GM12892 (cell line): Measurements from ENCODE around the gene NAP1L5. TPM values are rescaled to one million over a fixed set of nuclear protein-coding genes. Genes with fewer than 3 reads are reported as not detected.
A peak's percentile ranks its signal among the peaks of the same experiment; 100 is the strongest.

Experiments
- DNase-seq: peaks from one replicate; pipeline ENCODE4 v3.0.0; 2011; ENCODE audit not compliant: insufficient read length
- FAIRE-seq: peaks from 2 replicates; lab custom pipeline; 2011; peaks lifted over from hg19 to GRCh38; lab: Jason Lieb, UNC
- POLR2A ChIP-seq: IDR thresholded peaks from 2 replicates; pipeline ENCODE4 v1.6.1; 2011; ENCODE audit warnings: low read depth, low read length, control low read depth
- POLR2AphosphoS5 ChIP-seq: IDR thresholded peaks from 2 replicates; pipeline ENCODE4 v1.6.1; 2011; ENCODE audit warnings: low read depth, low read length, control low read depth
- TAF1 ChIP-seq: IDR thresholded peaks from 2 replicates; pipeline ENCODE4 v1.6.1; 2011; ENCODE audit warnings: low read depth, mild to moderate bottlenecking, control low read depth, low read length, borderline replicate concordance
- polyA plus RNA-seq: library from polyadenylated mRNA; unstranded; fragments of >200 nt; gene quantifications from one replicate; pipeline ENCODE4 v1.2.1, GENCODE V29; 2012; ENCODE audit warnings: missing spikeins, inconsistent platforms; ENCODE audit not compliant: missing spikeins

The NAP1L5 gene
- polyA plus RNA-seq, result 4.1 TPM

GRCh38 chr4:88697588-88698329 lies at the start of gene NAP1L5:
Gene NAP1L5, minus strand, starts transcription at chr4:88697829. Its CDS starts 75 bp downstream, at chr4:88697754.
- FAIRE-seq (peak; percentile 76), DNase-seq (peak; percentile 29)
- TF ChIP-seq POLR2AphosphoS5 (no peak), TAF1 (no peak), POLR2A (no peak; the same call in 1 of the 2 replicates)

GRCh38 chr4:88747351-88747750 lies 49.7 kb upstream of the NAP1L5 start:
- TF ChIP-seq TAF1 (no peak), POLR2AphosphoS5 (no peak), POLR2A (no peak)
- FAIRE-seq (no peak), DNase-seq (no peak)

- DNase-seq (no peak), FAIRE-seq (no peak)
- no peak for TF ChIP-seq POLR2AphosphoS5
- no peak for TF ChIP-seq POLR2A
- TF ChIP-seq TAF1, result no peak
These were observed 48.6 kb upstream of the NAP1L5 start for GRCh38 chr4:88746206-88746605.

GRCh38 chr4:88745581-88746163 lies 48.0 kb upstream of the NAP1L5 start:
- FAIRE-seq (no peak), DNase-seq (no peak)
- TF ChIP-seq TAF1 (no peak), POLR2AphosphoS5 (no peak), POLR2A (no peak)

DNA sequence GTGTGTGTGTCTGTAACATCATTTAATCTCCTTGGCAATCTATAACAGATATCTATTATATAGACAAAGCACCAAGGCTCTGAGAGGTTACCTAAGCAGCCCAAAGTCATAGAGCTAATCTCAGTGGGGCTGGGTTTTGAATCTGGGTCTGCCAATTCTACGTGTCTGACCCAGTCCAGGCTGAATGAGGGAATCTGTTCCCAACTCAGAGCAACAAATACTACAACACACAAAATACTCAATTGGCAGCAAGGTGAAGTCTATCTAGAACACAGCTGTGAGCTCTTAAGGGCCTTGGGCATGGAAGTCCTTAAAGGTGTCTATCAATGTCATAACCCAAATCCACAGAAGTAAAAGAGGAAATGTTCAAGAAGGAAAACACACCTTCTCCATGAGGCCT lies 47.5 kb upstream of the NAP1L5 start:
- no peak for TF ChIP-seq POLR2AphosphoS5
- no peak for TF ChIP-seq TAF1
- no peak for TF ChIP-seq POLR2A
- FAIRE-seq (no peak), DNase-seq (no peak)

DNA sequence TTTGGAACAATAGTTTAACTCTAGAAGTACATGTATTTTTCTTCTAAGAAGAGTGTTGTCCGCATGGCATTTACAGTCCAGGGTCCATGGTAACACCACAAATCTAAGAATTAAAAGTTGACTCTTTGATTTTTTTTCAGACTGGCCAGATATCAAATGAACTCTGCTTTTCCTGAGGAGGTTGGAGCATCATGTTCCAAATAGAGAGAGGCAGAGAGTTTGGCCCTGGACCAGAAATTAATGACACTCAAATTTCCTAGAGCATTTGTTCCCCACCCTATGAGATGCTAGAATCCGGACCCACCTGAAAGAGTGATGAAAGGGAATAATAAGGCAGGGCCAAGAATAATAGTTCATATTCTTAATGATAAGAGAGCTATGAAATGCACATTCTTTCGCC lies 47.0 kb upstream of the NAP1L5 start:
- no peak for DNase-seq
- no peak for FAIRE-seq
- TF ChIP-seq POLR2A, result no peak
- TF ChIP-seq TAF1, result no peak
- TF ChIP-seq POLR2AphosphoS5, result no peak

GRCh38 chr4:88743696-88744095 lies 46.1 kb upstream of the NAP1L5 start:
- FAIRE-seq (no peak), DNase-seq (no peak)
- TF ChIP-seq TAF1, result no peak
- no peak for TF ChIP-seq POLR2AphosphoS5
- TF ChIP-seq POLR2A, result no peak

GRCh38 chr4:88742561-88742960 lies 44.9 kb upstream of the NAP1L5 start:
- FAIRE-seq (no peak), DNase-seq (no peak)
- no peak for TF ChIP-seq POLR2A
- TF ChIP-seq TAF1, result no peak
- no peak for TF ChIP-seq POLR2AphosphoS5

DNA sequence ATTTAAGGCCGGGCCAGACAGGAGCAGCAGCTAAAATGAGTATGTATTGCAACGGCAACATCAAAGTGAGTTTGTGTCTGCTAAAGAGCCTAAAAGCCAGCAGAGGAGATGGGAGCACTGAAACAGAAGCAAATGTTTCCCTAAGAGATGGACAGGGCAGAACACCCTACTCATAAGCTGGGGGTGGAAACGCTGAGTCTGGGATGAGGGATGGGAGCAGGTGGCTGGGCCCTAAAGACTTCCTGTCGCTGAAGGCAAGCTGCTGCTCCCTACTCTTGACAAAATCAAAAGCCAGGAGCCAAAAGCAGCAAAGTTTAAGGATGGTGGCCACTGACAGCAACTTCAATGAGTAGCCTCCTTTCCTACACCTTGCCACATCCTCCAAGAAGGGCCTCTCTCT lies 40.6 kb upstream of the NAP1L5 start:
- FAIRE-seq, result no peak
- TF ChIP-seq TAF1 (no peak), POLR2AphosphoS5 (no peak), POLR2A (no peak)
- DNase-seq, result no peak

- DNase-seq (no peak), FAIRE-seq (no peak)
- TF ChIP-seq POLR2A (no peak), POLR2AphosphoS5 (no peak)
These were observed 39.8 kb upstream of the NAP1L5 start for GRCh38 chr4:88737307-88737941.

- TF ChIP-seq TAF1 (no peak), POLR2A (no peak), POLR2AphosphoS5 (no peak)
- no peak for DNase-seq
- FAIRE-seq, result no peak
These were observed 38.6 kb upstream of the NAP1L5 start for GRCh38 chr4:88736264-88736663.
